NB4 (cell line): Measurements from ENCODE around the gene GTF2F2.

Experiments used
- CTCF ChIP-seq: IDR thresholded peaks from one replicate; pipeline ENCODE4 v1.5.1; 2012; ENCODE audit warnings: low read depth, low read length
- MAX ChIP-seq: IDR thresholded peaks from 2 replicates; pipeline ENCODE4 v1.6.1; 2011; ENCODE audit warnings: low read depth, low read length
- POLR2A ChIP-seq: IDR thresholded peaks from 2 replicates; pipeline ENCODE4 v1.6.1; 2011; ENCODE audit warnings: mild to moderate bottlenecking; ENCODE audit not compliant: insufficient read length; ENCODE audit errors: extremely low read depth

- TF ChIP-seq CTCF (no peak), MAX (no peak), POLR2A (no peak)
Measured at GRCh38 chr13:45303866-45304265, 183.6 kb downstream of the GTF2F2 start.
